Activated gamma-delta T cell (primary cell): Measurements from ENCODE around the gene TDRD1.

ENCODE experiments used
- DNase-seq: peaks from one replicate; lab custom pipeline; 2025; lab: John Stamatoyannopoulos, UW

TDRD1 gene

DNA sequence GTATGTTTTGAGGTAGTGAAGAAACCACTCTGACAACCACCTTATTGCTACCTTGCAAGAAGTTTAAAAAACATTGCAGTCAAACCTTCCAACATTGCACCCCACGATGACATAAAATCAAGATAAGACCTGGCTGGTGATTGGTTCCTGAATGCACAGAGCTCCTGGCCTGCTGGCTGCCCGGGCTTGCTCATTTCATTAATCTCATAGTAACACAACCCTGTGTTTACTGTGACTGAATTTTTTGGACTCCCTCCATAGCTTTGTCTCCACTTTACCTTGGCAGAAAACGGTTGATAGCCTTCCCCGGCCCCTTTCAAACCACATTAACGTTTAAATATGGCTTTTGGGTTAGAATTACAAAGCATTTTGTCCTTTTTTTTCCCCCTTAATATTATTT lies 87.4 kb downstream of the TDRD1 start:
- DNase-seq = no peak

DNA sequence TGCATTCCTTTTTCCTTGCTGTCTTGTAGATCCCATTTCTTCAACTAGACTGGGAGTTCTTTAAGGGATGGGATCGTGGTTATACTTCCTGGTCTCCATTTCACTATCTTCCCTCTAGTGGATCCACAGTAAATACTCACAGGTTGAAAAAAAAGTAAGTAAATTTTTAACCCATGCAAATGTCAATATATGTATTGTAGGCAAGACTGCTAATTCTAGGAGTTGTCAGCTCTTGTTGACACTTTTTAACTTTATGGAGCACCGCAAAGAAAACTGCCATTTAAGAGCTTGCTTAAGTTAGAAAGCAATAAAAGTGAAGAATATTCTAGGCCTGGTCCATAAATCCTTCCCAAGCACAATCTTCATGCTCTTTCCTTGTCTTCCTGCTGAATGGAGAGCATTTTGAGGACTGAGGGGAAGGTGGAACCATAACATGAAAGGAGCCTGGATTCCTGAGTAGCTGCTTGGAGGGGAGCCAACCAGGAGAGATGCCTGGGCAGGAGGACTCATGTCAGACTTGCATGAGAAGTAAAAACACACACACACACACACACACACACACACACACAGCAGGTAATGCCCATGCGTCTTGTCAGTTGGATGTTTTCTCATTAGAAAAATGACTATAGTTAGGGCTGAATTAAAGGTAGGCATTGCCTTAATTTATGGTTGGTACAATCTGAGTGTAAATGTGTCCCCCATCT lies 92.1 kb downstream of the TDRD1 start:
- DNase-seq = no peak

DNA sequence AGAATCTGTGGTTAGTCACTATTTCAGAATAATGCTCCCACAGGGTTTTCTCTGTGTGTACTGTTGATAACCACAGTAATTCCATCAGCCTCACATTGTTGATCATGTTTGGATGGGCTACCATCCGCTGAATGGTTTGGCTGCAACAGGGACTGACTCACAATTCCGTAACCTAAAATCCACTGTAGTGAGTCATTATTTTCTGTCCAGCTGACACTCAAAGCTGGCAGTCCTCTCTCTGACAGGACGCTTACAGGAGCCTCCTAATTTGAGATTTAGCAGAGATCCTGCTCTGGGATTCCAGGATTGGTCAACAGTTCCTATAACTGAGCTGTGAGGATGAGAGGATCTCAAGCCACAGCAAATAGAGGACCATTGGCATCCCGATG lies 92.6 kb downstream of the TDRD1 start:
- no peak for DNase-seq

DNA sequence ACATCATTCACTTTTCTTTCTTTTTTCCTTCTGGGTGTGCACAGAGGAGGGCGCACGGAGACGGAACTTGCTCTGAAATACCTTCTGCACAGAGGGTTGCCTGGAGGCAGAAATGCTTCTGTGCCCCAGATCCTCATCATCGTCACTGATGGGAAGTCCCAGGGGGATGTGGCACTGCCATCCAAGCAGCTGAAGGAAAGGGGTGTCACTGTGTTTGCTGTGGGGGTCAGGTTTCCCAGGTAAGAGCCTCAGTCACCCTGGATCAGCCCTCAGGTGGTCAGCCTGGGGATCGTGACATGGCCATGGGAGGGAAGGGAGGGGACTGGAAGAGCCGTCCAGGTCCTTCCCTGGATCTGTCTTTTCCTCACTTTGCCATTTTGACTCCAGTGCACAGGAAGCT lies 93.5 kb downstream of the TDRD1 start:
- DNase-seq = no peak

DNA sequence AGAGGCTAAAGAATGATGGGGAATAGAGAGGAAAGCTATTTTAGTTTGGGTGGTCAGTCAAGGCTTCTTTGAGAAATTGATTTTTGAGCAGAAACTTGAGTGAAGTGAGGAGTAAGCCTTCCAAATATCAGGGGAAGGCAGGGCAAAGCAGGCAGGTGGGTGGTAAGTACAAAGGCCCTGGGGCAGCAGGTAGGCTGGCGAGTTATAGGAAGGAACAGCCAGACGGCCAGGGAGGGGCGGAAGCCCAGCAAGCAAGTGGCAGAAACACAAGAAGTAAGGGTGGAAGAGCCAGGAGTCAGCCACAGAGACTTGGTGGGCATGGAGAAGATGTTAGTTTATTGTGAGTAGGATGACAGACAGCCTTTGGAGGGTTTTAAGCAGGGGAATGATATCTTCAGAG lies 94.8 kb downstream of the TDRD1 start:
- no peak for DNase-seq

DNA sequence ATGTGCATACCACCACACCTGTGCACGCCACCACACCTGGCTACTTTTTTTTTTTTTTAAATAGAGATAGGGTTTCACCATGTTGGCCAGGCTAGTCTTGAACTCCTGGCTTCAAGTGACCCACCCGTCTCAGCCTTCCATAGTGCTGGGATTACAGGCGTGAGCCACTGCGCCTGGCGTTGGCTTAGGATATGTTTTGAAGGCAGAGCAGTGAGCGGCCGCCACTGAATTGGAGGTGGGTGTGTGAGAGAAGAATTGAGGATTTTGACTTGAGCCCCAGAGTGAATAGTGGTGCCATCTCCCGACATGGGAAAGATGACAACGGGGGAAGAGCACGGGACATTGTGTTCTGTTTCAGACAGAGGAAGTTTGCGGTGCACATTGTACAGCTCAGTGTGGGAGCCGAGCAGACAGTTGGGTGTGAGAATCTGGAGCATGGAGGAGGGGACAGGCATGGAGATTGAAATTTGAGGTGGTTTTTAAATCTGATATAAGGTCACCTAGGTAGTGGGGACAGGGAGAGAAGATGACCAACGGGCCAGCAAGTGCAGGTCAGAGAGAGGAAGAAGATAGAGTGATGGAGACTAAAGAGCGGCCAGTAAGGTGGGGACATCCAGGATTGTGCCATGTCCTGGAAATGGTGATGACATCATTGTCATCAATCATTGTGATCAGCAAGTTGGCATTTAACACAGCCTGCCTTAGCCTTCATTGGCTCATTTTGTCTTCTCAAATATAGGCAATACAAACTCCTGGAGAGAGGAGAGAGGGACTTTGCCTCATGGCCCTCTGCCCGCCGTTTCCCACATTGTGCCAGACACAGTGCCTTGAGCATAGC lies 95.7 kb downstream of the TDRD1 start:
- no peak for DNase-seq

DNA sequence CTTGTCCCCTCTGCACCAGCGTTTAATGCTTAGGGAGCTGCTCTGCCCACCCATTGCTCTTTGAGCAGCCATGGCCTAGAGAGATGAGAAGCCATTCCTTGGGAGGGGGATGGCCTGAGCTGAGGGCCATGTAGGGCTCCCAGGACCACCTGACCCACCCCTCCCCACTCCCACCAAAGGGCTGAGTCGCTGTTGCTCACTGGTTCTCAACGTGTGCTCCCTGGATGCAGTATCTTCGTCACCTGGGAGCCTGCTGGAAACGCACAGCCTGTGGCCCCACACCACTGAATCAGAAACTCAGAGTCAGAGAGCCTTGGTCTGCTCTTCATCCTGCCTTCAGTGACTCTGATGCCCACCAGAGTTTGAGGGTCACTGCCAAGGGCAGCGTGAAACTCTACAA lies 96.9 kb downstream of the TDRD1 start:
- no peak for DNase-seq

DNA sequence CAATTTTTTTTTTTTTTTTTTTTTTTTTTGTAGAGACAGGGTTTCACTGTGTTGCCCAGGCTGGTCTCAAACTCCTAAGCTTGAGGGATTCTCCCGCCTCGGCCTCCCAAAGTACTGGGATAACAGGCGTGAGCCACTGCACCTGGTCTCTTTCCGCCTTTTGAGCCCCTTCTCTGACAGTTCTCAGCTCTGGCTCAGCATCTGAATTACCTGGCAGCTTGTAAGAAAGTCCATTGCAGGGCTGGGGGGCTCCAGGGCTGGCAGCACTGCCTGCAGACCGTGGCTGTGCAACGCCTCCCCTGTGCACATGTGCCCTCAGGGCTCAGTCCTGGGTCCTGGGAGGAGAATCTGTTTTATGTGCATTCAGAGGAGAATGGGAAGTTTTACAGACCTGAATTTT lies 97.5 kb downstream of the TDRD1 start:
- DNase-seq = no peak

DNA sequence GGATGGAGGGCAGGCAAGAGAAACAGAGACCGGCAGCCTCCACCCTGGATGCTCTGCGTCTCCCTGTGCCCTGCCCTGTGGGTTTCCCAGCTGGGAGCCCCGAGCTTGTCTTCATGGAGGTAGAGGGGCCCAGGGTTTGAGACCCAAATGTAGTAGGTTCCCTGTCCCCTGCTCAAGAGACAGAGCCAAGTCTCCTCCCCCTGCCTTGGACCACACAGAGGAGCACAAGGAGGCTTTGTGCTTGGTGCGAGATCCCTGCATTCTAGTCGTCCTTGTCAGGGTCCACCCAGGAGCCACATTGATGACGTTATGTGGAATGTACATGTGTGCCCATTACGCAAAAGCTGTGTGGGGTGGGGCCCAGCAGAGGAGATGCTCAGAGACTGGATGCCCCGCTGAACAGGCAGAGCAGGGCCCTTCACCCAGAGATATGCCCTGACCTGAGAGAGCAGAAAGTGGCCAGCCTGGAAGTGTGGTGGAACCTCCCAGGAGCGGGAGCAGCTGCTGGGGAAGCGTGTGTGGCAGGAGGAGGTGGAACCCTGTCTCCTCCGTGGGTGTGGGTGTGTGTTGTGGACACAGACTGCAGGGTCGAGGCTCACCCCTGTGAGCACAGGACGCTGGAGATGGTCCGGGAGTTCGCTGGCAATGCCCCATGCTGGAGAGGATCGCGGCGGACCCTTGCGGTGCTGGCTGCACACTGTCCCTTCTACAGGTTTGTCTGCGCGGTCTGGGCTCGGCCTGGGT lies 99.2 kb downstream of the TDRD1 start:
- no peak for DNase-seq

DNA sequence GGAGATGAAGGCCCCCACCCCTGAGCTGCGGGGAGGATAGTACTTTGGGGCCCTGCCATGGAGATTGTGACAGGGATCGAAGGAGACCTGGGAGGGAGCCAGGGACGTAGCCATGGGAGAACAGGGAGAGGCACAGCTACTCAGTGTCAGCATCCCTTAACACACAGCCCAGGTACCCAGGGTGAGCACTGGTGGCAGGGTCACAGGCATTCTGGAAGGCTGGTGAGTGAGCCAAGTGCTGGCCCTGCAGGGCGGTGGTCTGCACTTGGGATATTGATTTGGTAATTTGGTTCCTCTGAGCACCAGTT lies 99.7 kb downstream of the TDRD1 start:
- no peak for DNase-seq

DNA sequence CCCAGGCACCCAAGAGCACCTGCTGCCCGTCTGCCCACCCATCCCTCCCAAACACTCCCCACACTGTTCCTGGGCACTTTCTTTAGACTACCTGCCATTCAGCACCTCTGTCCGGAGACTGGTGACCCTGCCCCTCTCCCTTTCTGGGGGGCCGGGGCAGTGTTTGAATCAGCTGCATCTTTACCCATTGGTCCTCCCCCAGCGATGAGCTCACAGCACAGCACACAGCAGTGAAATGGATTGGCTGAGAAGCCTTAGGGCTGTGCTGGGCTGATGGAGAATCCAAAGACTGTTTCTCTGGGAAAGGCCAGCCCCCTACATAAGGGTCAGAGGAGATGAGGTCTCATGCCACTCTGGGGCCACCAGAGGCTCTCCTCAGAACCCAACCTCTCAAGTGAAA lies 100.1 kb downstream of the TDRD1 start:
- no peak for DNase-seq

DNA sequence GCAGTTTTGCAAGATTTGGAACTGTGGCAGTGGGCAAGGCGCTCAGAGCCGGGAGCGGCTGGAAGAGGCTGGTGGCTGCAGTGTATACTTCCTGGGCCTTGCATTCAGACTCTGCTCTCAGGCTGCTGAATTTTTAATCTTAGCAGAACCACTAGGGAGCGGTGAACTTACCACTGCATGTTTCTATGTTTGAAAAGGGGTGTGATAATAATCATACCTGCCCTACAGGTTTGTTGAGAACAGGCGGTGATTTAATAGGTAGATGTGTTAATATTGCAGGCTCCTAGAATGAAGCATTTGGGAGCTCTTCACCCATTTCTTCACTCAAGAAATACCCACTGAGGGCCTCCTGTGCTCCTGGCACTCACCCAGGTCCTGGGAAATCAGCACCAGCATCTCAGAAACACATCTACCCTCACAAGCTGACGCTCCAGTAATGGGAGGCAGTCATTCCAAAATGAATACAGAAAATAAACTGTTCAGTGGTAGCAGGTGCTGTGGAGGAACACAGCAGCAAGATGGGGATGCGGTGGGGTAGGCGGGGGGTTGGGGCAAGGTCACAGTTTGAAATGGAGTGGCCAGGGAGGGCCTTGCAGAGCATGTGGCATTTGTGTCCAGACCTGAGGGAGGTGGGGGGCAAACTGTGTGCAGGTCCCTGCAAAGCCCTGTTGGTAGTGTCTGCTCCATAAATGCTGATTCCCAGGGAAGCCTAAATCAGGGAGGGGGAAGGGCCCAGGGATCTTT lies 100.9 kb downstream of the TDRD1 start:
- no peak for DNase-seq

DNA sequence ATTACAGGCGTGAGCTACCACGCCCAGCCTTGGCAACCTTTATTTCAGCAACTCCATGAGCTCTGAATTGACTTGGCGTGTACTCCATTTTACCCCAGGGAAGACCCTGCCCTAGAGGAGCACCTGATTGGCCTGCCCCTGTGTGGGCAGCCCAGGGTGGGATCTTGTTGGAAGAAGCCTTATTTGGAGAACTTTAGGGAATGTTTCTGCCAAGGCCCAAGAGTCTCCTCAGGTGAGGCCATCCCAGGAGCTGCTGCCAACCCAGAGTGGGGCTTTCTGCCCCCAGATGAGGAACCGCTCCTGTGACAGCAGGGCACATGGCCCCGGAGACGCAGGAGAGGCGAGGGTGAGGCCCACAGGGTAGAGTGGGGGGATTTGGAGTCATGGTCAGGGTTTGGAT lies 101.9 kb downstream of the TDRD1 start:
- no peak for DNase-seq

DNA sequence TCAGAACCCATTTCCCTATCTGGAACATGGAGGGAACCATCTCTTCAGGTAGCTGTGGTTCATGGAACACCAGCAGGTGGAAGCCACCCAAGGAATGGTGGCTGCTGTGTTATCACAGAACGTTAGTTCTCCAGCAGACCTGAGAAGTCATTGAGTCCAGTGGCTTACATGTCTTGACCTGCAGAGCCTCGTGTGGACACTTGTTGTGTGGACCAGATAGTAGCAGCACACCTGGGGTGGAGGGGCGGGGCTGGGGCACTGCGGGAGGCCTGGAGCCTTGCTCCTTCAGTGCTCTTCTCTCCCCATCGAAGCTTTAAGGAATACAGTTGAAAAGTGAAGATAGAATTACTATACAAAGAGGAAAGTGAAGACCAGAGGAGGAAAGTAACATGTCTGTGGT lies 102.3 kb downstream of the TDRD1 start:
- DNase-seq = no peak
